HEK293T (cell line): ENCODE measurements around the gene KCND3.
A peak's percentile ranks its signal among the peaks of the same experiment; 100 is the strongest.

Experiments
- ARNT ChIP-seq: fragments of 450-650 bp; IDR thresholded peaks from 2 replicates; pipeline ENCODE4 v1.6.1; 2017; ENCODE audit warnings: mild to moderate bottlenecking
- BHLHE40 ChIP-seq: fragments of 450-650 bp; IDR thresholded peaks from 2 replicates; pipeline ENCODE4 v1.6.1; 2016; ENCODE audit warnings: mild to moderate bottlenecking, moderate library complexity, borderline replicate concordance
- CTBP1 ChIP-seq: fragments of 450-650 bp; IDR thresholded peaks from 2 replicates; pipeline ENCODE4 v1.6.1; 2016; ENCODE audit warnings: borderline replicate concordance
- ELF4 ChIP-seq: fragments of 450-650 bp; IDR thresholded peaks from 2 replicates; pipeline ENCODE4 v1.6.1; 2017; ENCODE audit warnings: antibody characterized with exemption
- FOXA1 ChIP-seq: fragments of 450-650 bp; IDR thresholded peaks from 2 replicates; pipeline ENCODE4 v1.6.1; 2016; ENCODE audit warnings: mild to moderate bottlenecking
- FOXK2 ChIP-seq: fragments of 450-650 bp; IDR thresholded peaks from 2 replicates; pipeline ENCODE4 v1.6.1; 2016; ENCODE audit warnings: mild to moderate bottlenecking
- FOXM1 ChIP-seq: fragments of 450-650 bp; IDR thresholded peaks from 2 replicates; pipeline ENCODE4 v1.6.1; 2017; ENCODE audit warnings: mild to moderate bottlenecking, borderline replicate concordance
- L3MBTL2 ChIP-seq: fragments of 450-650 bp; conservative IDR thresholded peaks from 2 replicates; pipeline ENCODE4 v1.6.1; 2016; ENCODE audit warnings: mild to moderate bottlenecking
- LEF1 ChIP-seq: fragments of 450-650 bp; IDR thresholded peaks from 2 replicates; pipeline ENCODE4 v1.6.1; 2017; ENCODE audit warnings: mild to moderate bottlenecking, borderline replicate concordance
- SP1 ChIP-seq: fragments of 450-650 bp; IDR thresholded peaks from 2 replicates; pipeline ENCODE4 v1.6.1; 2017
- SUZ12 ChIP-seq: fragments of 450-650 bp; IDR thresholded peaks from 2 replicates; pipeline ENCODE4 v1.6.1; 2016; ENCODE audit warnings: mild to moderate bottlenecking
- TARDBP ChIP-seq: fragments of 450-650 bp; IDR thresholded peaks from 2 replicates; pipeline ENCODE4 v1.6.1; 2016

DNA sequence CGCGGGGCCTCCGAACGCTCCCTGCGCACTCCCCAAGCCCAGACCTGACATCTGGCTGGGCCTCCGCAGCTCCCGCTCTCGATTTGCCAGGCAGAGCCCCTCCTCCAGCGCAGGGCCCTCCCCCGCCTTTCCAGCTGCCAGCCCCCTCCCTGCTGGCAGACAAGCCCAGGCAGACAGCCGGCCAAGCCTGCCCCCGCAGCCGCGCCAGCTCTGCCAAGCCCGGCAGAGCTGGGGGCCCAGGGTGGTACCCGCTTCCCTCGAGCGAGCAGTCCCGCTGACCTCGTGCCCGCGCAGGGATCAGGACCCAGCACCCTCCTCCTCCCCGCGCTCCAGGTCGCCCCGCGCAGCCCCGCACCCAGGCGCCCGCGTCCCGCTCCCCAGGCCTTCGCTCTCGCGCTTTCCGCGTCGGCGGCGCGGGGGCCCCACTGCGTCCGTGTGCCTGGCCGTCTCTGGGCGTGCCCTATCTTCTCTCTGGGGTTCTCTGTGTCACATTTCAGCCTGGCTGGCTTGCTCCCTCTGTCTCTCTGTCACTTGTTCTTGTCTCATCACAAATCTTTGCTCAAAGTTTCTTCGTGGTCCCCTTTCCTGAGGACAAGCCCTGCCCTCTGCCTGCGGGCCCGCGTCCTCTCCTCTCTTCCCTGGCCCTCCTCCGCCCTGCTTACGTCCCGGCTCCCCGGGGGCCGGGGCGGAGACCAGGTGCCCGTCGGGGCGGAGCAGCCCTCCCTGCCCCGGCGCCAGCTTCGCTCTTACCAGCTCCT, 250.9 kb downstream of the KCND3 start:
- TF ChIP-seq TARDBP, result no peak
- no peak for TF ChIP-seq SP1
- no peak for TF ChIP-seq ARNT
- no peak for TF ChIP-seq FOXA1
- TF ChIP-seq FOXK2, result no peak
- no peak for TF ChIP-seq SUZ12
- TF ChIP-seq CTBP1, result no peak
- no peak for TF ChIP-seq LEF1
- TF ChIP-seq BHLHE40, result no peak
- TF ChIP-seq FOXM1, result no peak
- peak; percentile 67 for TF ChIP-seq L3MBTL2
- no peak for TF ChIP-seq ELF4
